IPS-18c (cell line): Measurements from ENCODE around the gene LMO2.
"Not testable (repeated sequence)": the region's sequence is repeated elsewhere in the genome, so short reads cannot be mapped to it uniquely, and the experiment has no call there.

ENCODE experiments used
- H3K4me3 ChIP-seq: 2 replicates; pipeline ENCODE4 v1.7.0; 2013; ENCODE audit warnings: low read depth, mild to moderate bottlenecking, low read length, moderate library complexity; ENCODE audit not compliant: insufficient read depth
- H3K9me3 ChIP-seq: one replicate; pipeline ENCODE4 v1.6.1; 2013; ENCODE audit warnings: mild to moderate bottlenecking, low read length, moderate library complexity; ENCODE audit not compliant: control insufficient read depth, insufficient read depth

The LMO2 gene

GRCh38 chr11:33848717-33849390, 43.0 kb downstream of the LMO2 start:
- Histone ChIP-seq H3K9me3 (no peaks in the 10 kb centered on the region), H3K4me3 (no peak overlapping the region)

GRCh38 chr11:33847251-33847650, 44.6 kb downstream of the LMO2 start:
- Histone ChIP-seq H3K9me3 (no peaks in the 10 kb centered on the region), H3K4me3 (no peak overlapping the region)

GRCh38 chr11:33844236-33844635, 47.6 kb downstream of the LMO2 start:
- Histone ChIP-seq H3K4me3 (no peak overlapping the region), H3K9me3 (no peaks in the 10 kb centered on the region)

- Histone ChIP-seq H3K9me3 (no peaks in the 10 kb centered on the region), H3K4me3 (no peak overlapping the region)
Observed at GRCh38 chr11:33843018-33843417, 48.9 kb downstream of the LMO2 start.

- H3K4me3 ChIP-seq: no peak overlapping the region
- no peaks in the 10 kb centered on the region for H3K9me3 ChIP-seq
Observed at GRCh38 chr11:33842236-33842915, 49.5 kb downstream of the LMO2 start.

GRCh38 chr11:33838234-33838633, 53.6 kb downstream of the LMO2 start:
- H3K4me3 ChIP-seq, H3K9me3 ChIP-seq: not testable (repeated sequence)

- not testable (repeated sequence) for H3K9me3 ChIP-seq, H3K4me3 ChIP-seq
Observed at GRCh38 chr11:33837334-33837733, 54.5 kb downstream of the LMO2 start.

- Histone ChIP-seq H3K4me3 (no peak overlapping the region), H3K9me3 (peaks cover 2% of the 10 kb centered on the region)
Observed at GRCh38 chr11:33835143-33835878, 56.6 kb downstream of the LMO2 start.

GRCh38 chr11:33832676-33833075, 59.2 kb downstream of the LMO2 start:
- peaks cover 2% of the 10 kb centered on the region for H3K9me3 ChIP-seq
- no peak overlapping the region for H3K4me3 ChIP-seq

- no peak overlapping the region for H3K4me3 ChIP-seq
- H3K9me3 ChIP-seq: peaks cover 2% of the 10 kb centered on the region
Observed at GRCh38 chr11:33830903-33831648, 60.8 kb downstream of the LMO2 start.

- Histone ChIP-seq H3K9me3 (peaks cover 2% of the 10 kb centered on the region), H3K4me3 (peak overlapping the region; percentile 64)
Observed at GRCh38 chr11:33829430-33830141, 62.3 kb downstream of the LMO2 start.

- Histone ChIP-seq H3K4me3 (peak overlapping the region; percentile 64), H3K9me3 (peaks cover 2% of the 10 kb centered on the region)
Observed at GRCh38 chr11:33828604-33829429, 63.1 kb downstream of the LMO2 start.

GRCh38 chr11:33827206-33827605, 64.7 kb downstream of the LMO2 start:
- no peak overlapping the region for H3K4me3 ChIP-seq
- no peaks in the 10 kb centered on the region for H3K9me3 ChIP-seq

- Histone ChIP-seq H3K9me3 (no peaks in the 10 kb centered on the region), H3K4me3 (no peak overlapping the region)
Observed at GRCh38 chr11:33825854-33826560, 65.9 kb downstream of the LMO2 start.

GRCh38 chr11:33822981-33823380, 68.9 kb downstream of the LMO2 start:
- not testable (repeated sequence) for H3K9me3 ChIP-seq, H3K4me3 ChIP-seq
